ENCODE measurements around the gene TLE1. TPM values are rescaled to one million over a fixed set of nuclear protein-coding genes. Genes with fewer than 3 reads are reported as not detected.

The TLE1 gene
- total RNA-seq, 1 donor from 2014 or later = 79.4 TPM

DNA sequence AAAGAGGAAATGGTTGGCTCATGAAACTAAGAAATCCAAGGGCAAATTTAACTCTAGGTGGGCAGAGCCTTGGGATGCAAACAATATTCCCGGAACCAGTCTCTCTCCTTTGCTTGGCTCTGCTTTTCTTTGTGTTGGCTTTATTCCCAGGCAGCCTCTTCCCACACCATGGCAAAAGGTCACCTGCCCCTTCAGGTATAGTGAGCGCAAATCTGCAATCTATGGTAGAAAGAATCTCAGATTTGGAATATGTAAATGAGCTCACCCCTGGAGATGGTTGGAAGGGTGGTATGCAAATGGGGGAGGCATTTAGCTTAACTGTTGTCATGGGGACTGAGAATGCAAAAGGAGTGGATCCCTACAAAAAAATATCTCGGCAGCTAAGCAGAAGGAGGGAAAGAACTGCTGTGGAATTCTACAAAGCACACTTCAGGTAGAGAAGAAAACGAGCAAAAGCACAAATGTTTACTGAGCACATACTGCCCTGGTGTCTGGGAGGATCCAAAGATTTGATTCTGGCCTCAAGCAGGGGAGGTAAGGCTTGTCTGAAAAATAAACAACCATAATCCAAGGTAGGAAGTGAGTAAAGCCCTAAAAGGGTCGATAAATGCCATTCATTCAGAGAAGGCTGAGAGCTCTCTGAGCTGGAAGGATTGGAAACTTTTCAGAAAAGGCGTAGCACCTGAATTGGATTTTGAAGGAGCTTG is 139.7 kb downstream of the TLE1 start:
- H3K9me3 Mint-ChIP-seq (ENCODE audit: unreplicated experiment) = no peaks in the 10 kb centered on the region
- peaks cover 47% of the 10 kb centered on the region for H3K4me1 Mint-ChIP-seq (ENCODE audit: unreplicated experiment)
- DNase-seq (ENCODE audit: low spot score) = no peak
- H3K27me3 Mint-ChIP-seq (ENCODE audit: unreplicated experiment) = no peaks in the 10 kb centered on the region
- no peak overlapping the region for H3K4me3 Mint-ChIP-seq (ENCODE audit: unreplicated experiment)
- TF ChIP-seq, protein P1, sequence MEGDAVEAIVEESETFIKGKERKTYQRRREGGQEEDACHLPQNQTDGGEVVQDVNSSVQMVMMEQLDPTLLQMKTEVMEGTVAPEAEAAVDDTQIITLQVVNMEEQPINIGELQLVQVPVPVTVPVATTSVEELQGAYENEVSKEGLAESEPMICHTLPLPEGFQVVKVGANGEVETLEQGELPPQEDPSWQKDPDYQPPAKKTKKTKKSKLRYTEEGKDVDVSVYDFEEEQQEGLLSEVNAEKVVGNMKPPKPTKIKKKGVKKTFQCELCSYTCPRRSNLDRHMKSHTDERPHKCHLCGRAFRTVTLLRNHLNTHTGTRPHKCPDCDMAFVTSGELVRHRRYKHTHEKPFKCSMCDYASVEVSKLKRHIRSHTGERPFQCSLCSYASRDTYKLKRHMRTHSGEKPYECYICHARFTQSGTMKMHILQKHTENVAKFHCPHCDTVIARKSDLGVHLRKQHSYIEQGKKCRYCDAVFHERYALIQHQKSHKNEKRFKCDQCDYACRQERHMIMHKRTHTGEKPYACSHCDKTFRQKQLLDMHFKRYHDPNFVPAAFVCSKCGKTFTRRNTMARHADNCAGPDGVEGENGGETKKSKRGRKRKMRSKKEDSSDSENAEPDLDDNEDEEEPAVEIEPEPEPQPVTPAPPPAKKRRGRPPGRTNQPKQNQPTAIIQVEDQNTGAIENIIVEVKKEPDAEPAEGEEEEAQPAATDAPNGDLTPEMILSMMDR (IDR thresholded peaks at IDR 0.05; ENCODE audit: unreplicated experiment) = no peak
- no peak overlapping the region for H3K27ac Mint-ChIP-seq (ENCODE audit: unreplicated experiment)
- no peaks in the 10 kb centered on the region for H3K36me3 Mint-ChIP-seq (ENCODE audit: low read depth, unreplicated experiment)

DNA sequence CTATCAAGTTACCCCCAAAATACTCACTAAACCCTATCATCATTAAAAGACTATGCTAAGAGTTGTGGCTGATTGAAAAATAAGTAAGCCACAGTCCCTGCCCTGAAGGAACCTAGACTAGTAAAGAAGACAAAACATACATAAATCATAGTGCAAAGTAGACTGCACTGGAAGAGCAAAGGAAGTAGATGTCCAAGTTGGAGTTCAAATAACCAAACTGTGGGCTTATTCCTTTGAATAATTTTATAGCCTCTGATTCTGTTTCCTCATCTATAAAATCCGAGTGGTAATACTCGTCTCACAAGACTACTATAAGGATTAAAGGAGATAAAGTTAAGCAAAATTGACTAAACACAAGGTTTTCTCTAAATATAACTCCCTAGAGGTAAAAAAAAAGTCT is 140.4 kb downstream of the TLE1 start:
- Mint-ChIP-seq H3K27ac (ENCODE audit: unreplicated experiment) (no peak overlapping the region), H3K9me3 (ENCODE audit: unreplicated experiment) (no peaks in the 10 kb centered on the region), H3K4me1 (ENCODE audit: unreplicated experiment) (peaks cover 51% of the 10 kb centered on the region), H3K36me3 (ENCODE audit: low read depth, unreplicated experiment) (no peaks in the 10 kb centered on the region), H3K27me3 (ENCODE audit: unreplicated experiment) (no peaks in the 10 kb centered on the region), H3K4me3 (ENCODE audit: unreplicated experiment) (no peak overlapping the region)
- DNase-seq (ENCODE audit: low spot score) = no peak
- TF ChIP-seq, protein P1 (IDR thresholded peaks at IDR 0.05; ENCODE audit: unreplicated experiment) = no peak

DNA sequence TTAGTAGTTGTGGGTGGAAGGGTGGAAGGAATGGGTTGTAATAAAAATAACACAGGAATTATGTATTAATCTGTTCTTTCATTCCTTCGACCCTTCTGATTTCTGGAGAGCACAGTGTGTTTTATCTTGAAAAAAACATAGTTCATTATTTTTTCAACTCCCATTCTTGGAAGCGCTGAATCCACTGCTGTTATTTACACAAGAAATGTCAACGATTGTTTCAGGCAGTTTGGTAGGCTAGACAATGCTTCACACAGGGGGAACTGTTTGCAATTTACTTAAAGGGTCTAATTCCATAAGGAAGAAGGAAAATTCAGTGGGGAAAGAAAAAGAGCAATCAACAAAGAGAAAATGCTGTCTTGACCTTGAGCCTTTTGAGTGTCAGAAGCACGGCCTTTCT is 142.9 kb downstream of the TLE1 start:
- no peak overlapping the region for H3K4me3 Mint-ChIP-seq (ENCODE audit: unreplicated experiment)
- H3K9me3 Mint-ChIP-seq (ENCODE audit: unreplicated experiment) = no peaks in the 10 kb centered on the region
- H3K4me1 Mint-ChIP-seq (ENCODE audit: unreplicated experiment) = peaks cover 46% of the 10 kb centered on the region
- H3K36me3 Mint-ChIP-seq (ENCODE audit: low read depth, unreplicated experiment) = no peaks in the 10 kb centered on the region
- peak overlapping the region; percentile 4 for H3K27ac Mint-ChIP-seq (ENCODE audit: unreplicated experiment)
- TF ChIP-seq, protein P1 (IDR thresholded peaks at IDR 0.05; ENCODE audit: unreplicated experiment) = no peak
- DNase-seq (ENCODE audit: low spot score) = no peak
- no peaks in the 10 kb centered on the region for H3K27me3 Mint-ChIP-seq (ENCODE audit: unreplicated experiment)

DNA sequence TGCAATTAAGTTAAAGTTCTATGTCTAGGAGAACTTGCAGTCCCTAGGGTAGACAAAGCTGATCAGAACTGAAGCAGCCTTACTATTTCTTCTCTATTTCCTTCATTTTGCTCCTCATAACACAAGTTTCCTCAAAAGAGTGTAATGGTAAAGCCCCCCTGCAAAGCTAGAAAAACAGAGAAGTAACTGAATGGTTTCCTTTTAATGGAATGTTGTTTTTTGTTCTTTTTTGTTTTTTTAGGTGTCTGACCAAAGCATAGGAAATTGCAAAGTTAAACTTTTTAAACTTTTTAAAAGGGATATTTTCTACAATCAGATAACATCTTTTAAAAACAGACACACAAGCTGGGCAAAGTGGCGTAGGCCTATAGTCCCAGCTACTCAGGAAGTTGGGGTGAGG is 145.7 kb downstream of the TLE1 start:
- DNase-seq (ENCODE audit: low spot score) = no peak
- TF ChIP-seq, protein P1 (IDR thresholded peaks at IDR 0.05; ENCODE audit: unreplicated experiment) = no peak
- Mint-ChIP-seq H3K27ac (ENCODE audit: unreplicated experiment) (no peak overlapping the region), H3K4me3 (ENCODE audit: unreplicated experiment) (no peak overlapping the region), H3K4me1 (ENCODE audit: unreplicated experiment) (peaks cover 36% of the 10 kb centered on the region), H3K27me3 (ENCODE audit: unreplicated experiment) (peaks cover 2% of the 10 kb centered on the region), H3K9me3 (ENCODE audit: unreplicated experiment) (no peaks in the 10 kb centered on the region), H3K36me3 (ENCODE audit: low read depth, unreplicated experiment) (no peaks in the 10 kb centered on the region)

DNA sequence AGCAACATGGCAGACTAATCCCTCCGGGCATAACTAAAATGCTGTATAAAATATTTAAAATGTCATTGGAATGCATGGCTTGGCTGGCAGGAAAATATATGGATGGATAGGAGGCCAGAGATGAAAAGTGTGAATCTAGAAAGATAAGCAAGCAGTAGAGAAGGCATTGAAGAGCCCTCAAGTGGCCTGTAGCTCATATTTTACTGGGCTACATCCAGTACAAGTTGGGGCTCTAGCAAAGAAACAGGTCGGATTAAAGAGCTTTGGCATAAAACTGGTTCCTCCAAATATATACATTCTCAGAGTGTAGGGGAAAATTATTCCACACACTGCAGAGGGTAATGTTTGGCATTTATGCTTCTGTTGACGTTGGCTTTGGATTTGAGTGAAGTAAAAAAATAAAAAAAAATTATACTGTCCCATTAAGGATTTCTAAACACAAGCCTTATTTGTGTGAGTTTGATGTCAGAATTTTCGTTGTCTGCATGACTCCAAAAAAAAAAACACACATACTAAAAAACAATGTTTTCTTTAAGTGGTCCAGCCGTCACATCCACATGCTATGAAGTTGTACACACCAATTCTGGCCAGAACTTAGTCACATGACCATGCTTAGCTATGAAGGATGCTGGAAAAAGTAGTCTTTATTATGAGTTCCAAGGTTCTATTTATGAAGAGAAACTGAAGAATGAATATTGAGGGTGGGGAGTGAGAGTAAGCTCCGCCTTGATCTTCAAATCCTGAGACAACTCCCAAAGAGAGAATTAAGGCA is 147.0 kb downstream of the TLE1 start:
- H3K4me3 Mint-ChIP-seq (ENCODE audit: unreplicated experiment) = no peak overlapping the region
- no peak overlapping the region for H3K27ac Mint-ChIP-seq (ENCODE audit: unreplicated experiment)
- peaks cover 26% of the 10 kb centered on the region for H3K4me1 Mint-ChIP-seq (ENCODE audit: unreplicated experiment)
- TF ChIP-seq, protein P1 (IDR thresholded peaks at IDR 0.05; ENCODE audit: unreplicated experiment) = no peak
- H3K36me3 Mint-ChIP-seq (ENCODE audit: low read depth, unreplicated experiment) = no peaks in the 10 kb centered on the region
- no peak for DNase-seq (ENCODE audit: low spot score)
- no peaks in the 10 kb centered on the region for H3K9me3 Mint-ChIP-seq (ENCODE audit: unreplicated experiment)
- peaks cover 2% of the 10 kb centered on the region for H3K27me3 Mint-ChIP-seq (ENCODE audit: unreplicated experiment)

All from endothelial cell (in vitro differentiated cells).